SK-N-SH treated with all-trans-retinoic acid at 6 μM for 48 hours (cell line): ENCODE measurements around the gene LPIN1.

ENCODE experiments used
- ATAC-seq: fragments of 200-7000 bp; cut with Tn5 transposase; 3 replicates; pipeline ENCODE4 v1.9.1; 2020; ENCODE audit warnings: mild to moderate bottlenecking, moderate library complexity
- ARNTL ChIP-seq: fragments of 450-650 bp; formaldehyde crosslinking; IDR thresholded peaks from 2 replicates; pipeline ENCODE4 v1.5.0; 2020; ENCODE audit warnings: low read depth, mild to moderate bottlenecking, moderate library complexity, borderline replicate concordance
- BACH2 ChIP-seq: fragments of 250-450 bp; sonication (Bioruptor Pico); IDR thresholded peaks from 2 replicates; pipeline ENCODE4 v1.9.0; 2021; ENCODE audit warnings: mild to moderate bottlenecking, borderline replicate concordance
- ESRRG ChIP-seq: fragments of 250-450 bp; sonication (Bioruptor Pico); IDR thresholded peaks from 2 replicates; pipeline ENCODE4 v1.6.1; 2021; ENCODE audit warnings: mild to moderate bottlenecking
- GLIS3 ChIP-seq: fragments of 250-450 bp; sonication (Bioruptor Pico); IDR thresholded peaks from 2 replicates; pipeline ENCODE4 v1.5.0; 2020; ENCODE audit warnings: mild to moderate bottlenecking, moderate library complexity
- ISL1 ChIP-seq: fragments of 250-450 bp; sonication (Bioruptor Pico); IDR thresholded peaks from 2 replicates; pipeline ENCODE4 v2.1.2; 2022; ENCODE audit warnings: mild to moderate bottlenecking, moderate library complexity
- OSR1 ChIP-seq: fragments of 250-450 bp; sonication (Bioruptor Pico); IDR thresholded peaks from 2 replicates; pipeline ENCODE4 v1.8.0; 2022; ENCODE audit warnings: moderate library complexity, mild to moderate bottlenecking, inconsistent platforms
- PPARA ChIP-seq: fragments of 250-450 bp; sonication (Bioruptor Pico); IDR thresholded peaks from 2 replicates; pipeline ENCODE4 v1.5.0; 2020; ENCODE audit warnings: mild to moderate bottlenecking, borderline replicate concordance
- RARB ChIP-seq: fragments of 250-450 bp; sonication (Bioruptor Pico); IDR thresholded peaks from 2 replicates; pipeline ENCODE4 v1.8.0; 2021; ENCODE audit warnings: mild to moderate bottlenecking, moderate library complexity
- SNAI2 ChIP-seq: fragments of 250-450 bp; sonication (Bioruptor Pico); IDR thresholded peaks from 2 replicates; pipeline ENCODE4 v1.5.0; 2020; ENCODE audit warnings: mild to moderate bottlenecking, moderate library complexity
- TCF4 ChIP-seq: fragments of 250-450 bp; sonication (Bioruptor Pico); IDR thresholded peaks from 2 replicates; pipeline ENCODE4 v1.8.0; 2021; ENCODE audit warnings: mild to moderate bottlenecking, moderate library complexity, borderline replicate concordance
- TOX ChIP-seq: fragments of 250-450 bp; sonication (Bioruptor Pico); IDR thresholded peaks from 2 replicates; pipeline ENCODE4 v1.8.0; 2021; ENCODE audit warnings: mild to moderate bottlenecking, moderate library complexity, borderline replicate concordance
- ZFP3 ChIP-seq: fragments of 250-450 bp; sonication (Bioruptor Pico); IDR thresholded peaks from 2 replicates; pipeline ENCODE4 v1.5.0; 2020; ENCODE audit warnings: mild to moderate bottlenecking, moderate library complexity
- ZFP30 ChIP-seq: fragments of 450-650 bp; formaldehyde crosslinking; IDR thresholded peaks from 2 replicates; pipeline ENCODE4 v1.5.0; 2022; ENCODE audit warnings: mild to moderate bottlenecking, moderate library complexity
- ZNF565 ChIP-seq: fragments of 450-650 bp; formaldehyde crosslinking; conservative IDR thresholded peaks from 2 replicates; pipeline ENCODE4 v1.5.0; 2020; ENCODE audit warnings: low read depth, mild to moderate bottlenecking, moderate library complexity
- ZNF8 ChIP-seq: fragments of 450-650 bp; formaldehyde crosslinking; IDR thresholded peaks from 2 replicates; pipeline ENCODE4 v1.5.0; 2020; ENCODE audit warnings: mild to moderate bottlenecking, moderate library complexity
- TF ChIP-seq, protein P1 (sequence below): fragments of 250-450 bp; sonication (Bioruptor Pico); IDR thresholded peaks from 2 replicates; pipeline ENCODE4 v1.8.0; 2020; ENCODE audit warnings: mild to moderate bottlenecking, moderate library complexity, borderline replicate concordance
- TF ChIP-seq, protein P2 (sequence below): fragments of 250-450 bp; sonication (Bioruptor Pico); IDR thresholded peaks from 2 replicates; pipeline ENCODE4 v1.5.1; 2021; ENCODE audit warnings: mild to moderate bottlenecking, moderate library complexity
- TF ChIP-seq, protein P3 (sequence below): fragments of 250-450 bp; sonication (Bioruptor Pico); IDR thresholded peaks from 2 replicates; pipeline ENCODE4 v1.5.1; 2020; ENCODE audit warnings: low read depth, mild to moderate bottlenecking, moderate library complexity
- TF ChIP-seq, protein P4 (sequence below): fragments of 250-450 bp; sonication (Bioruptor Pico); IDR thresholded peaks from 2 replicates; pipeline ENCODE4 v1.8.0; 2021; ENCODE audit warnings: low read depth, mild to moderate bottlenecking, moderate library complexity, borderline replicate concordance
- TF ChIP-seq, protein P5 (sequence below): fragments of 250-450 bp; sonication (Bioruptor Pico); IDR thresholded peaks from 2 replicates; pipeline ENCODE4 v1.5.0; 2020; ENCODE audit warnings: mild to moderate bottlenecking, moderate library complexity

Gene LPIN1

DNA sequence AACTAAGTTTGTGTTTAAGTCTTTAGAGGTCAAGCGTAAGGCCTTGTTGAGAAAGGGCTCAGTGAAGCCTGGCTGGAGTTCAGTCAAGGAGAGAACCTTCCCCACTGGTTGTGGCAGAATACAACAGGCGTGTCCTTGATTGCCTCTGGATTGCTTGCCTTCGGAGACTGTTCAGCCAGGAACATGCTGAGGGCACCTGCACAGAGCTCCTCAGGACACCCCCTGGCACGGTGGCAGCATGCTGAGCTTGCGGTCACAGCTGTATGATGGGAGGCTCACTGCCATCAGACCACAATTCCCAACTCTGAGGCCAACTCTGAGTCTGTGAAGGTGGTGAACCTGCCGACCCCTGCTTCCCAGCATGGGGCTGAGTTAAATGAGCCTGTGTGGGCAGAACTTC, 130.0 kb downstream of the LPIN1 start:
- no peak for ATAC-seq

DNA sequence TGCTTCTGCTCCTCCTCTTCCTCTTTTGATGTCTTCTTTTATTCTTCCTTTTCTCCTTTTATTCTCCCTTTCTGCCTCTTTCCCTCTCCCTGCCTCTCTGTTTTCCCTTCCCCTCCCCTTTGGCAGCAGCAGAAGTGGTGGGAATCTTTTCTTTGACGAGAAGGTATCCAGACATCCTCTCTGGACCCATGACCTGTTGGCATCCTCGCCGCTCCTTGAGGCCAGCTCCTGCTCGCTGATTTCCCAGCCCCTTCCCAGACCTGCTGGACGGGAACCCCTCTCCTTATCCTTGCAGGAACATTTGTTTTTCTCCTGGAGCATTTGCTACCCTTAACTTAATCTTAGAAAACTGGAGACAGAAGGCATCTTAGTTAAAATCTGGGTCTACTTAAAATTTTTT, 130.5 kb downstream of the LPIN1 start:
- no peak for ATAC-seq
- TF ChIP-seq TCF4 (CRISPR knock-in tag) (no peak), ZNF565 (no peak), ZNF8 (CRISPR knock-in tag) (no peak), ARNTL (CRISPR knock-in tag) (no peak), PPARA (CRISPR knock-in tag) (no peak), SNAI2 (CRISPR knock-in tag) (no peak), GLIS3 (CRISPR knock-in tag) (no peak), RARB (CRISPR knock-in tag) (no peak), BACH2 (CRISPR knock-in tag) (no peak), TOX (CRISPR knock-in tag) (no peak), OSR1 (CRISPR knock-in tag) (no peak), ZFP30 (CRISPR knock-in tag) (no peak)
- TF ChIP-seq, protein P1, sequence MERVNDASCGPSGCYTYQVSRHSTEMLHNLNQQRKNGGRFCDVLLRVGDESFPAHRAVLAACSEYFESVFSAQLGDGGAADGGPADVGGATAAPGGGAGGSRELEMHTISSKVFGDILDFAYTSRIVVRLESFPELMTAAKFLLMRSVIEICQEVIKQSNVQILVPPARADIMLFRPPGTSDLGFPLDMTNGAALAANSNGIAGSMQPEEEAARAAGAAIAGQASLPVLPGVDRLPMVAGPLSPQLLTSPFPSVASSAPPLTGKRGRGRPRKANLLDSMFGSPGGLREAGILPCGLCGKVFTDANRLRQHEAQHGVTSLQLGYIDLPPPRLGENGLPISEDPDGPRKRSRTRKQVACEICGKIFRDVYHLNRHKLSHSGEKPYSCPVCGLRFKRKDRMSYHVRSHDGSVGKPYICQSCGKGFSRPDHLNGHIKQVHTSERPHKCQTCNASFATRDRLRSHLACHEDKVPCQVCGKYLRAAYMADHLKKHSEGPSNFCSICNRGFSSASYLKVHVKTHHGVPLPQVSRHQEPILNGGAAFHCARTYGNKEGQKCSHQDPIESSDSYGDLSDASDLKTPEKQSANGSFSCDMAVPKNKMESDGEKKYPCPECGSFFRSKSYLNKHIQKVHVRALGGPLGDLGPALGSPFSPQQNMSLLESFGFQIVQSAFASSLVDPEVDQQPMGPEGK (CRISPR knock-in tag): no peak
- TF ChIP-seq, protein P2, sequence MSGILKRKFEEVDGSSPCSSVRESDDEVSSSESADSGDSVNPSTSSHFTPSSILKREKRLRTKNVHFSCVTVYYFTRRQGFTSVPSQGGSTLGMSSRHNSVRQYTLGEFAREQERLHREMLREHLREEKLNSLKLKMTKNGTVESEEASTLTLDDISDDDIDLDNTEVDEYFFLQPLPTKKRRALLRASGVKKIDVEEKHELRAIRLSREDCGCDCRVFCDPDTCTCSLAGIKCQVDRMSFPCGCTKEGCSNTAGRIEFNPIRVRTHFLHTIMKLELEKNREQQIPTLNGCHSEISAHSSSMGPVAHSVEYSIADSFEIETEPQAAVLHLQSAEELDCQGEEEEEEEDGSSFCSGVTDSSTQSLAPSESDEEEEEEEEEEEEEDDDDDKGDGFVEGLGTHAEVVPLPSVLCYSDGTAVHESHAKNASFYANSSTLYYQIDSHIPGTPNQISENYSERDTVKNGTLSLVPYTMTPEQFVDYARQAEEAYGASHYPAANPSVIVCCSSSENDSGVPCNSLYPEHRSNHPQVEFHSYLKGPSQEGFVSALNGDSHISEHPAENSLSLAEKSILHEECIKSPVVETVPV (CRISPR knock-in tag): no peak
- TF ChIP-seq, protein P3, sequence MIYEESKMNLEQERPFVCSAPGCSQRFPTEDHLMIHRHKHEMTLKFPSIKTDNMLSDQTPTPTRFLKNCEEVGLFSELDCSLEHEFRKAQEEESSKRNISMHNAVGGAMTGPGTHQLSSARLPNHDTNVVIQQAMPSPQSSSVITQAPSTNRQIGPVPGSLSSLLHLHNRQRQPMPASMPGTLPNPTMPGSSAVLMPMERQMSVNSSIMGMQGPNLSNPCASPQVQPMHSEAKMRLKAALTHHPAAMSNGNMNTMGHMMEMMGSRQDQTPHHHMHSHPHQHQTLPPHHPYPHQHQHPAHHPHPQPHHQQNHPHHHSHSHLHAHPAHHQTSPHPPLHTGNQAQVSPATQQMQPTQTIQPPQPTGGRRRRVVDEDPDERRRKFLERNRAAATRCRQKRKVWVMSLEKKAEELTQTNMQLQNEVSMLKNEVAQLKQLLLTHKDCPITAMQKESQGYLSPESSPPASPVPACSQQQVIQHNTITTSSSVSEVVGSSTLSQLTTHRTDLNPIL: no peak
- TF ChIP-seq, protein P4, sequence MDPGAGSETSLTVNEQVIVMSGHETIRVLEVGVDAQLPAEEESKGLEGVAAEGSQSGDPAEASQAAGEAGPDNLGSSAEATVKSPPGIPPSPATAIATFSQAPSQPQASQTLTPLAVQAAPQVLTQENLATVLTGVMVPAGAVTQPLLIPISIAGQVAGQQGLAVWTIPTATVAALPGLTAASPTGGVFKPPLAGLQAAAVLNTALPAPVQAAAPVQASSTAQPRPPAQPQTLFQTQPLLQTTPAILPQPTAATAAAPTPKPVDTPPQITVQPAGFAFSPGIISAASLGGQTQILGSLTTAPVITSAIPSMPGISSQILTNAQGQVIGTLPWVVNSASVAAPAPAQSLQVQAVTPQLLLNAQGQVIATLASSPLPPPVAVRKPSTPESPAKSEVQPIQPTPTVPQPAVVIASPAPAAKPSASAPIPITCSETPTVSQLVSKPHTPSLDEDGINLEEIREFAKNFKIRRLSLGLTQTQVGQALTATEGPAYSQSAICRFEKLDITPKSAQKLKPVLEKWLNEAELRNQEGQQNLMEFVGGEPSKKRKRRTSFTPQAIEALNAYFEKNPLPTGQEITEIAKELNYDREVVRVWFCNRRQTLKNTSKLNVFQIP (CRISPR knock-in tag): no peak

More for the DNA sequence above, 130.0 kb downstream of the LPIN1 start:
- TF ChIP-seq, protein P4 (CRISPR knock-in tag): no peak
- TF ChIP-seq, protein P3: no peak
- TF ChIP-seq, protein P2 (CRISPR knock-in tag): no peak
- TF ChIP-seq ISL1: no peak
- TF ChIP-seq ZFP3: no peak
- TF ChIP-seq OSR1 (CRISPR knock-in tag): no peak
- no peak for TF ChIP-seq RARB (CRISPR knock-in tag)
- no peak for TF ChIP-seq ZNF565
- TF ChIP-seq, protein P5, sequence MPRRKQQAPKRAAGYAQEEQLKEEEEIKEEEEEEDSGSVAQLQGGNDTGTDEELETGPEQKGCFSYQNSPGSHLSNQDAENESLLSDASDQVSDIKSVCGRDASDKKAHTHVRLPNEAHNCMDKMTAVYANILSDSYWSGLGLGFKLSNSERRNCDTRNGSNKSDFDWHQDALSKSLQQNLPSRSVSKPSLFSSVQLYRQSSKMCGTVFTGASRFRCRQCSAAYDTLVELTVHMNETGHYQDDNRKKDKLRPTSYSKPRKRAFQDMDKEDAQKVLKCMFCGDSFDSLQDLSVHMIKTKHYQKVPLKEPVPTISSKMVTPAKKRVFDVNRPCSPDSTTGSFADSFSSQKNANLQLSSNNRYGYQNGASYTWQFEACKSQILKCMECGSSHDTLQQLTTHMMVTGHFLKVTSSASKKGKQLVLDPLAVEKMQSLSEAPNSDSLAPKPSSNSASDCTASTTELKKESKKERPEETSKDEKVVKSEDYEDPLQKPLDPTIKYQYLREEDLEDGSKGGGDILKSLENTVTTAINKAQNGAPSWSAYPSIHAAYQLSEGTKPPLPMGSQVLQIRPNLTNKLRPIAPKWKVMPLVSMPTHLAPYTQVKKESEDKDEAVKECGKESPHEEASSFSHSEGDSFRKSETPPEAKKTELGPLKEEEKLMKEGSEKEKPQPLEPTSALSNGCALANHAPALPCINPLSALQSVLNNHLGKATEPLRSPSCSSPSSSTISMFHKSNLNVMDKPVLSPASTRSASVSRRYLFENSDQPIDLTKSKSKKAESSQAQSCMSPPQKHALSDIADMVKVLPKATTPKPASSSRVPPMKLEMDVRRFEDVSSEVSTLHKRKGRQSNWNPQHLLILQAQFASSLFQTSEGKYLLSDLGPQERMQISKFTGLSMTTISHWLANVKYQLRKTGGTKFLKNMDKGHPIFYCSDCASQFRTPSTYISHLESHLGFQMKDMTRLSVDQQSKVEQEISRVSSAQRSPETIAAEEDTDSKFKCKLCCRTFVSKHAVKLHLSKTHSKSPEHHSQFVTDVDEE (CRISPR knock-in tag): no peak
- no peak for TF ChIP-seq TCF4 (CRISPR knock-in tag)
- no peak for TF ChIP-seq BACH2 (CRISPR knock-in tag)
- TF ChIP-seq ESRRG (CRISPR knock-in tag): no peak
